Astrocyte (in vitro differentiated cells and primary cell): ENCODE data around the gene TBXAS1.

Source experiments
- EZH2 ChIP-seq: IDR thresholded peaks from 2 replicates; pipeline ENCODE4 v1.6.1; 2012; ENCODE audit warnings: mild to moderate bottlenecking, low read length, inconsistent platforms; ENCODE audit not compliant: insufficient read depth
- TF ChIP-seq, protein P1 (sequence below): IDR thresholded peaks from 2 replicates; pipeline ENCODE4 v1.5.1; 2011; ENCODE audit warnings: low read depth, mild to moderate bottlenecking, inconsistent platforms, low read length, moderate library complexity; ENCODE audit not compliant: insufficient read depth

DNA sequence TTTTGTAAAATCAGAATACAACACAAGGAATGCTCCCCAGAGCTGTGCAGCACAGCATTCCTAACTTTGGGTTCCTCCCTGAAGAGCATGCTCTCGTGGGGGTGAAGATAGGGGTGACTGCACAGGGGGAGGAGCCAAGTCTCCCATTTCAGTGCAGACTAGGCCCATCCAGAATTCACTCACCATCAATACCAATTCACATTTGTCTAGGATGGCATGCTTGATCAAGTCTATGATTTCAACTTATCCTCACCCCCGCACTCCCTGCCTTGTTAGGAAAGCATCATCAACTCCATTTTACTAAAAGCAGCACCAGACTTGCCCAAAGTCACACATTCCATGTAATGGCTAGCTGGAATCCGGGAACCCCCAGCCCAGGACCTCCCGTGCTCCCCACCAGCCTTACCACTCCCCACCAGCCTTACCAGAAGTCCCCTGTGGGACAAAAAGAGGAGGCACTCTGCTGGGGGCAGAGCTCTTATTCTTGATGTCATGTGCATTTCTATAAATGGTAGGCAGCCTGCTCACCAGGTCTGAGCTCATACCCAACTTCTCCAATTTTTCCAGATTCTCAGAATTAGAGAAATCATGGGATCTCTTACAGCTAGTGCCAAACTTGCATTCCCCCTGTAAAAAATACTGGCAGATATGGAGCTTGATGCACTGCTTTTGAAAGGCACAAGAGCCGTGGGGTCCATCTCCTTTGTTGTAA, 227.5 kb downstream of the TBXAS1 start:
- TF ChIP-seq, protein P1, sequence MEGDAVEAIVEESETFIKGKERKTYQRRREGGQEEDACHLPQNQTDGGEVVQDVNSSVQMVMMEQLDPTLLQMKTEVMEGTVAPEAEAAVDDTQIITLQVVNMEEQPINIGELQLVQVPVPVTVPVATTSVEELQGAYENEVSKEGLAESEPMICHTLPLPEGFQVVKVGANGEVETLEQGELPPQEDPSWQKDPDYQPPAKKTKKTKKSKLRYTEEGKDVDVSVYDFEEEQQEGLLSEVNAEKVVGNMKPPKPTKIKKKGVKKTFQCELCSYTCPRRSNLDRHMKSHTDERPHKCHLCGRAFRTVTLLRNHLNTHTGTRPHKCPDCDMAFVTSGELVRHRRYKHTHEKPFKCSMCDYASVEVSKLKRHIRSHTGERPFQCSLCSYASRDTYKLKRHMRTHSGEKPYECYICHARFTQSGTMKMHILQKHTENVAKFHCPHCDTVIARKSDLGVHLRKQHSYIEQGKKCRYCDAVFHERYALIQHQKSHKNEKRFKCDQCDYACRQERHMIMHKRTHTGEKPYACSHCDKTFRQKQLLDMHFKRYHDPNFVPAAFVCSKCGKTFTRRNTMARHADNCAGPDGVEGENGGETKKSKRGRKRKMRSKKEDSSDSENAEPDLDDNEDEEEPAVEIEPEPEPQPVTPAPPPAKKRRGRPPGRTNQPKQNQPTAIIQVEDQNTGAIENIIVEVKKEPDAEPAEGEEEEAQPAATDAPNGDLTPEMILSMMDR: no peak
- no peak for TF ChIP-seq EZH2
